ENCODE data around the gene ADPRH. TPM values are rescaled to one million over a fixed set of nuclear protein-coding genes. Genes with fewer than 3 reads are reported as not detected.

Gene ADPRH
- total RNA-seq, 1 experiment from 2014 or later = 1.5 TPM

DNA sequence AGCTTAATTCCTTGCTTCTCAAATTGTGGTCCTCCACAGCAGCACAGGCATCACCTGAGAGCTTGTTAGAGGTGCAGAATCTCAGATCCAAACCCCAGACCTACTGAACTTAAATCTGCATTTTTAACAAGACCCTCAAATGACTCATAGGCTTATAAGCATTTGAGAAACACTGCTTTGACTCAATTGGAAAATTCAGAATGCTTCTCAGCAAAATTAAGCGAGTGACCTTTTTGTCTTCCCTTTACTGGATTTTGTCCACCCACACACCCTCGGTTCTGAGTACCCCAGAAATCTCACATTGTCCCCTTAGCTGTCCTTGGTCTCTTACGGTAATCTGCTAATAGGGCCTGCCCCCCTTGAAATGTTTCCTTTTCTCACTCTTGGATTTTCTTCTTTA lies 37.7 kb upstream of the ADPRH start:
- Histone ChIP-seq H3K27me3 (ENCODE audit: insufficient read depth, low read length) (no peaks in the 10 kb centered on the region), H3K4me1 (ENCODE audit: control insufficient read depth in 1 of 2, insufficient read depth in 2 of 2, low read length in 2 of 2) (no peaks in the 10 kb centered on the region), H3K4me3 (replicated peaks in 1 of 2; ENCODE audit: low read depth in 1 of 2, low read length in 2 of 2) (no peak overlapping the region), H3K27ac (ENCODE audit: low read depth, low read length) (no peak overlapping the region), H3K9me3 (ENCODE audit: control insufficient read depth in 1 of 2, insufficient read depth in 1 of 2, low read depth in 1 of 2, low read length in 2 of 2) (no peaks in the 10 kb centered on the region), H3K9ac (ENCODE audit: low read length) (no peak overlapping the region), H3K79me2 (ENCODE audit: insufficient read depth, low read length) (no peaks in the 10 kb centered on the region), H3K4me2 (ENCODE audit: low read length) (no peak overlapping the region), H3K36me3 (ENCODE audit: control insufficient read depth in 1 of 2, insufficient read depth in 2 of 2, low read length in 2 of 2) (no peaks in the 10 kb centered on the region), H4K20me1 (ENCODE audit: insufficient read depth) (no peaks in the 10 kb centered on the region), H2AFZ (ENCODE audit: low read depth, low read length, poor library complexity, severe bottlenecking) (no peak overlapping the region), H3K9me2 (ENCODE audit: insufficient read depth) (no peaks in the 10 kb centered on the region)
- CTCF ChIA-PET = no interaction called here
- DNase-seq (ENCODE audit: low read depth, low spot score) (no peak), ATAC-seq (no peak)
- POLR2A ChIA-PET = no interaction called here
- intact Hi-C loops (cut with micrococcal nuclease) = no loop called here
- TF ChIP-seq JUND (IDR thresholded peaks at IDR 0.05) (no peak), YY1 (IDR thresholded peaks at IDR 0.05; ENCODE audit: extremely low read depth, insufficient replicate concordance, low read depth, low read length) (no peak), RAD21 (IDR thresholded peaks at IDR 0.05; ENCODE audit: low read depth) (no peak), TCF7L2 (IDR thresholded peaks at IDR 0.05; ENCODE audit: borderline replicate concordance, extremely low read depth, insufficient read depth, insufficient read length) (no peak), ZNF274 (IDR thresholded peaks at IDR 0.05; ENCODE audit: low read depth, low read length) (no peak), EGR1 (IDR thresholded peaks at IDR 0.05; ENCODE audit: low read depth) (no peak), FOSL1 (IDR thresholded peaks at IDR 0.05; ENCODE audit: low read depth) (no peak), ELF1 (IDR thresholded peaks at IDR 0.05; ENCODE audit: borderline replicate concordance, low read depth) (no peak)
- BruUV-seq (replicated peaks) = no TSS peak
- RAD21 ChIA-PET (ENCODE audit: low non-redundant PET in 1 of 2, low total read pairs in 2 of 2, uncharacterized antibody in 2 of 2, unreplicated experiment in 2 of 2) = interaction anchor here in 1 of 2 experiments (0.7 kb wide), 1 partner anchor 126 kb away, joined by 3 read pairs; no protein-coding TSS in a partner anchor

DNA sequence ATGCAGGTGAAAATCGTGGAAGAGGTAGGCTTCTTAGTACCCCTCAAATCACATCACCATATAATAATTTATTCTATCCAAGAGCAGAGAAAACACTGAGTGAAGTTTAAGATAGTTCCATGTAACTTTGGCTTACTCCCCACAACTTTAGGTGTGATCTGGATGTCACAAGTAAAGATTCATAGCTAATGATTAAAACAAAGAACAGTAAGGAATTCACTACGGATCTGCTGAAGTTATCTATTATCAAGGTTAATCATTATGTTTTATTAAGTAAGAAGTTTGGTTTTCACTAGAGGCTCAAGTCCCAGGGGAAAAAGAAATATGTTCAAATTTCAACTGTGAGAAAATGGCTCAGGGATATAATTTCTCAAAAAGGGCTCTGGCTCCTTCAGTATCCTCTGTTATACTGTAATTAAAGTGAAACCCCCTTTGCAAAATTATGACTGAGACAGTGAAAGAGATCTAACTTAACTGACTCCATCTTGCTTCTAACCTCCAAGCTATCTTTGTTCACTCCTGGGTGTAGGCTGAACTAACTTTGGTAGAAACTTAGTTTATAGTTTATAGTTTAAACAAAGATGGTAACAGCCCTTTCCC lies 37.0 kb upstream of the ADPRH start:
- H3K36me3 ChIP-seq (ENCODE audit: control insufficient read depth in 1 of 2, insufficient read depth in 2 of 2, low read length in 2 of 2) = no peaks in the 10 kb centered on the region
- POLR2A ChIA-PET = no interaction called here
- no TSS peak for BruUV-seq (replicated peaks)
- DNase-seq (ENCODE audit: low read depth, low spot score) (no peak), ATAC-seq (no peak)
- intact Hi-C loops (cut with micrococcal nuclease) = no loop called here
- no peak overlapping the region for H2AFZ ChIP-seq (ENCODE audit: low read depth, low read length, poor library complexity, severe bottlenecking)
- CTCF ChIA-PET = no interaction called here
- H3K4me2 ChIP-seq (ENCODE audit: low read length) = no peak overlapping the region
- H3K79me2 ChIP-seq (ENCODE audit: insufficient read depth, low read length) = no peaks in the 10 kb centered on the region
- H3K4me3 ChIP-seq (replicated peaks in 1 of 2; ENCODE audit: low read depth in 1 of 2, low read length in 2 of 2) = no peak overlapping the region
- H3K27me3 ChIP-seq (ENCODE audit: insufficient read depth, low read length) = no peaks in the 10 kb centered on the region
- H3K4me1 ChIP-seq (ENCODE audit: control insufficient read depth in 1 of 2, insufficient read depth in 2 of 2, low read length in 2 of 2) = no peaks in the 10 kb centered on the region
- RAD21 ChIA-PET (ENCODE audit: low non-redundant PET in 1 of 2, low total read pairs in 2 of 2, uncharacterized antibody in 2 of 2, unreplicated experiment in 2 of 2) = no interaction called here
- no peaks in the 10 kb centered on the region for H3K9me2 ChIP-seq (ENCODE audit: insufficient read depth)
- no peaks in the 10 kb centered on the region for H4K20me1 ChIP-seq (ENCODE audit: insufficient read depth)
- H3K27ac ChIP-seq (ENCODE audit: low read depth, low read length) = no peak overlapping the region
- no peak for TF ChIP-seq CEBPB (IDR thresholded peaks at IDR 0.05; ENCODE audit: low read depth)
- no peak for TF ChIP-seq RAD21 (IDR thresholded peaks at IDR 0.05; ENCODE audit: low read depth)
- TF ChIP-seq ZNF274 (IDR thresholded peaks at IDR 0.05; ENCODE audit: low read depth, low read length) = no peak
- TF ChIP-seq SP1 (IDR thresholded peaks at IDR 0.05; ENCODE audit: low read depth) = no peak
- TF ChIP-seq CBX3 (IDR thresholded peaks at IDR 0.05; ENCODE audit: low read depth) = no peak
- no peak for TF ChIP-seq POLR2AphosphoS5 (IDR thresholded peaks at IDR 0.05; ENCODE audit: low read depth, low read length)
- TF ChIP-seq, protein P1, sequence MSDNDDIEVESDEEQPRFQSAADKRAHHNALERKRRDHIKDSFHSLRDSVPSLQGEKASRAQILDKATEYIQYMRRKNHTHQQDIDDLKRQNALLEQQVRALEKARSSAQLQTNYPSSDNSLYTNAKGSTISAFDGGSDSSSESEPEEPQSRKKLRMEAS (IDR thresholded peaks at IDR 0.05) = no peak
- TF ChIP-seq EZH2 (IDR thresholded peaks at IDR 0.05) = no peak
- TF ChIP-seq, protein P2, sequence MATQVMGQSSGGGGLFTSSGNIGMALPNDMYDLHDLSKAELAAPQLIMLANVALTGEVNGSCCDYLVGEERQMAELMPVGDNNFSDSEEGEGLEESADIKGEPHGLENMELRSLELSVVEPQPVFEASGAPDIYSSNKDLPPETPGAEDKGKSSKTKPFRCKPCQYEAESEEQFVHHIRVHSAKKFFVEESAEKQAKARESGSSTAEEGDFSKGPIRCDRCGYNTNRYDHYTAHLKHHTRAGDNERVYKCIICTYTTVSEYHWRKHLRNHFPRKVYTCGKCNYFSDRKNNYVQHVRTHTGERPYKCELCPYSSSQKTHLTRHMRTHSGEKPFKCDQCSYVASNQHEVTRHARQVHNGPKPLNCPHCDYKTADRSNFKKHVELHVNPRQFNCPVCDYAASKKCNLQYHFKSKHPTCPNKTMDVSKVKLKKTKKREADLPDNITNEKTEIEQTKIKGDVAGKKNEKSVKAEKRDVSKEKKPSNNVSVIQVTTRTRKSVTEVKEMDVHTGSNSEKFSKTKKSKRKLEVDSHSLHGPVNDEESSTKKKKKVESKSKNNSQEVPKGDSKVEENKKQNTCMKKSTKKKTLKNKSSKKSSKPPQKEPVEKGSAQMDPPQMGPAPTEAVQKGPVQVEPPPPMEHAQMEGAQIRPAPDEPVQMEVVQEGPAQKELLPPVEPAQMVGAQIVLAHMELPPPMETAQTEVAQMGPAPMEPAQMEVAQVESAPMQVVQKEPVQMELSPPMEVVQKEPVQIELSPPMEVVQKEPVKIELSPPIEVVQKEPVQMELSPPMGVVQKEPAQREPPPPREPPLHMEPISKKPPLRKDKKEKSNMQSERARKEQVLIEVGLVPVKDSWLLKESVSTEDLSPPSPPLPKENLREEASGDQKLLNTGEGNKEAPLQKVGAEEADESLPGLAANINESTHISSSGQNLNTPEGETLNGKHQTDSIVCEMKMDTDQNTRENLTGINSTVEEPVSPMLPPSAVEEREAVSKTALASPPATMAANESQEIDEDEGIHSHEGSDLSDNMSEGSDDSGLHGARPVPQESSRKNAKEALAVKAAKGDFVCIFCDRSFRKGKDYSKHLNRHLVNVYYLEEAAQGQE (IDR thresholded peaks at IDR 0.05; ENCODE audit: low read depth) = no peak
- no peak for TF ChIP-seq FOSL1 (IDR thresholded peaks at IDR 0.05; ENCODE audit: low read depth)
- TF ChIP-seq, protein P3, sequence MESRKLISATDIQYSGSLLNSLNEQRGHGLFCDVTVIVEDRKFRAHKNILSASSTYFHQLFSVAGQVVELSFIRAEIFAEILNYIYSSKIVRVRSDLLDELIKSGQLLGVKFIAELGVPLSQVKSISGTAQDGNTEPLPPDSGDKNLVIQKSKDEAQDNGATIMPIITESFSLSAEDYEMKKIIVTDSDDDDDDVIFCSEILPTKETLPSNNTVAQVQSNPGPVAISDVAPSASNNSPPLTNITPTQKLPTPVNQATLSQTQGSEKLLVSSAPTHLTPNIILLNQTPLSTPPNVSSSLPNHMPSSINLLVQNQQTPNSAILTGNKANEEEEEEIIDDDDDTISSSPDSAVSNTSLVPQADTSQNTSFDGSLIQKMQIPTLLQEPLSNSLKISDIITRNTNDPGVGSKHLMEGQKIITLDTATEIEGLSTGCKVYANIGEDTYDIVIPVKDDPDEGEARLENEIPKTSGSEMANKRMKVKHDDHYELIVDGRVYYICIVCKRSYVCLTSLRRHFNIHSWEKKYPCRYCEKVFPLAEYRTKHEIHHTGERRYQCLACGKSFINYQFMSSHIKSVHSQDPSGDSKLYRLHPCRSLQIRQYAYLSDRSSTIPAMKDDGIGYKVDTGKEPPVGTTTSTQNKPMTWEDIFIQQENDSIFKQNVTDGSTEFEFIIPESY (IDR thresholded peaks at IDR 0.05; ENCODE audit: extremely low read depth, insufficient replicate concordance, low read length) = no peak
- no peak overlapping the region for H3K9ac ChIP-seq (ENCODE audit: low read length)
- no peaks in the 10 kb centered on the region for H3K9me3 ChIP-seq (ENCODE audit: control insufficient read depth in 1 of 2, insufficient read depth in 1 of 2, low read depth in 1 of 2, low read length in 2 of 2)

Measured in HCT116 (cell line).